HEK293 (cell line): ENCODE data around the gene IGF1R.

ENCODE experiments used
- HOXA7 ChIP-seq: sonication (generic); formaldehyde crosslinking; IDR thresholded peaks from 2 replicates; pipeline ENCODE4 v1.8.1; 2022; ENCODE audit warnings: missing genetic modification reagents, borderline replicate concordance
- KLF8 ChIP-seq: fragments of 450-650 bp; formaldehyde crosslinking; IDR thresholded peaks from 2 replicates; pipeline ENCODE4 v1.5.1; 2016; ENCODE audit warnings: missing biosample characterization, missing genetic modification characterization
- MZF1 ChIP-seq: fragments of 450-650 bp; formaldehyde crosslinking; IDR thresholded peaks from 2 replicates; pipeline ENCODE4 v1.5.1; 2017; ENCODE audit warnings: missing biosample characterization, missing genetic modification characterization, borderline replicate concordance
- SP7 ChIP-seq: fragments of 450-650 bp; formaldehyde crosslinking; IDR thresholded peaks from 2 replicates; pipeline ENCODE4 v1.5.1; 2016; ENCODE audit warnings: missing biosample characterization, missing genetic modification characterization
- YY2 ChIP-seq: fragments of 450-650 bp; formaldehyde crosslinking; IDR thresholded peaks from 2 replicates; pipeline ENCODE4 v1.5.1; 2016; ENCODE audit warnings: missing biosample characterization, missing genetic modification characterization
- ZBTB49 ChIP-seq: fragments of 450-650 bp; formaldehyde crosslinking; IDR thresholded peaks from 2 replicates; pipeline ENCODE4 v1.5.1; 2016; ENCODE audit warnings: missing biosample characterization, missing genetic modification characterization, low read depth
- ZEB2 ChIP-seq: fragments of 450-650 bp; formaldehyde crosslinking; IDR thresholded peaks from 2 replicates; pipeline ENCODE4 v1.5.1; 2016; ENCODE audit warnings: missing biosample characterization, missing genetic modification characterization
- ZFHX2 ChIP-seq: fragments of 450-650 bp; formaldehyde crosslinking; conservative IDR thresholded peaks from 2 replicates; pipeline ENCODE4 v1.5.1; 2016; ENCODE audit warnings: missing biosample characterization, missing genetic modification characterization
- ZNF214 ChIP-seq: fragments of 450-650 bp; formaldehyde crosslinking; IDR thresholded peaks from 2 replicates; pipeline ENCODE4 v1.5.1; 2017; ENCODE audit warnings: missing biosample characterization, mild to moderate bottlenecking, missing genetic modification characterization, borderline replicate concordance
- ZNF239 ChIP-seq: fragments of 450-650 bp; formaldehyde crosslinking; IDR thresholded peaks from 2 replicates; pipeline ENCODE4 v1.5.1; 2016; ENCODE audit warnings: missing biosample characterization, missing genetic modification characterization
- ZNF530 ChIP-seq: fragments of 450-650 bp; formaldehyde crosslinking; IDR thresholded peaks from 2 replicates; pipeline ENCODE4 v1.5.1; 2016; ENCODE audit warnings: low read depth, missing biosample characterization, missing genetic modification characterization
- ZNF580 ChIP-seq: fragments of 450-650 bp; formaldehyde crosslinking; IDR thresholded peaks from 2 replicates; pipeline ENCODE4 v1.5.1; 2016; ENCODE audit warnings: missing biosample characterization, missing genetic modification characterization
- ZNF600 ChIP-seq: fragments of 450-650 bp; formaldehyde crosslinking; IDR thresholded peaks from 2 replicates; pipeline ENCODE4 v1.5.1; 2016; ENCODE audit warnings: missing biosample characterization, missing genetic modification characterization
- ZNF664 ChIP-seq: fragments of 450-650 bp; formaldehyde crosslinking; IDR thresholded peaks from 2 replicates; pipeline ENCODE4 v1.5.1; 2016; ENCODE audit warnings: missing biosample characterization, missing genetic modification characterization
- TF ChIP-seq, protein P1 (sequence below): fragments of 450-650 bp; formaldehyde crosslinking; IDR thresholded peaks from 2 replicates; pipeline ENCODE4 v1.5.1; 2016; ENCODE audit warnings: missing biosample characterization, missing genetic modification characterization
- TF ChIP-seq, protein P2 (sequence below): fragments of 450-650 bp; IDR thresholded peaks from 2 replicates; pipeline ENCODE4 v1.5.1; 2018; ENCODE audit warnings: missing biosample characterization, missing genetic modification characterization
- TF ChIP-seq, protein P3 (sequence below): fragments of 450-650 bp; formaldehyde crosslinking; conservative IDR thresholded peaks from 2 replicates; pipeline ENCODE4 v1.5.1; 2016; ENCODE audit warnings: low read depth, missing biosample characterization, missing genetic modification characterization

IGF1R gene

GRCh38 chr15:98889930-98890695 is 241.8 kb downstream of the IGF1R start (continued):
- TF ChIP-seq SP7 (tag by site-specific recombination) (0 out of 2 replicates have a peak, but pooled peaks have one; percentile 32), ZNF214 (no peak), ZFHX2 (0 out of 2 replicates have a peak, but pooled peaks have one; percentile 16), ZEB2 (tag by site-specific recombination) (0 out of 2 replicates have a peak, but pooled peaks have one; percentile 27), ZNF530 (tag by site-specific recombination) (no peak), YY2 (no peak), HOXA7 (CRISPR knock-in tag) (no peak), ZNF664 (no peak), ZNF239 (tag by site-specific recombination) (no peak), ZBTB49 (no peak), MZF1 (no peak), ZNF600 (tag by site-specific recombination) (peak; percentile 79), KLF8 (tag by site-specific recombination) (0 out of 2 replicates have a peak, but pooled peaks have one; percentile 28), ZNF580 (no peak)
- TF ChIP-seq, protein P1, sequence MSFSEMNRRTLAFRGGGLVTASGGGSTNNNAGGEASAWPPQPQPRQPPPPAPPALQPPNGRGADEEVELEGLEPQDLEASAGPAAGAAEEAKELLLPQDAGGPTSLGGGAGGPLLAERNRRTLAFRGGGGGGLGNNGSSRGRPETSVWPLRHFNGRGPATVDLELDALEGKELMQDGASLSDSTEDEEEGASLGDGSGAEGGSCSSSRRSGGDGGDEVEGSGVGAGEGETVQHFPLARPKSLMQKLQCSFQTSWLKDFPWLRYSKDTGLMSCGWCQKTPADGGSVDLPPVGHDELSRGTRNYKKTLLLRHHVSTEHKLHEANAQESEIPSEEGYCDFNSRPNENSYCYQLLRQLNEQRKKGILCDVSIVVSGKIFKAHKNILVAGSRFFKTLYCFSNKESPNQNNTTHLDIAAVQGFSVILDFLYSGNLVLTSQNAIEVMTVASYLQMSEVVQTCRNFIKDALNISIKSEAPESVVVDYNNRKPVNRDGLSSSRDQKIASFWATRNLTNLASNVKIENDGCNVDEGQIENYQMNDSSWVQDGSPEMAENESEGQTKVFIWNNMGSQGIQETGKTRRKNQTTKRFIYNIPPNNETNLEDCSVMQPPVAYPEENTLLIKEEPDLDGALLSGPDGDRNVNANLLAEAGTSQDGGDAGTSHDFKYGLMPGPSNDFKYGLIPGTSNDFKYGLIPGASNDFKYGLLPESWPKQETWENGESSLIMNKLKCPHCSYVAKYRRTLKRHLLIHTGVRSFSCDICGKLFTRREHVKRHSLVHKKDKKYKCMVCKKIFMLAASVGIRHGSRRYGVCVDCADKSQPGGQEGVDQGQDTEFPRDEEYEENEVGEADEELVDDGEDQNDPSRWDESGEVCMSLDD = no peak
- TF ChIP-seq, protein P2, sequence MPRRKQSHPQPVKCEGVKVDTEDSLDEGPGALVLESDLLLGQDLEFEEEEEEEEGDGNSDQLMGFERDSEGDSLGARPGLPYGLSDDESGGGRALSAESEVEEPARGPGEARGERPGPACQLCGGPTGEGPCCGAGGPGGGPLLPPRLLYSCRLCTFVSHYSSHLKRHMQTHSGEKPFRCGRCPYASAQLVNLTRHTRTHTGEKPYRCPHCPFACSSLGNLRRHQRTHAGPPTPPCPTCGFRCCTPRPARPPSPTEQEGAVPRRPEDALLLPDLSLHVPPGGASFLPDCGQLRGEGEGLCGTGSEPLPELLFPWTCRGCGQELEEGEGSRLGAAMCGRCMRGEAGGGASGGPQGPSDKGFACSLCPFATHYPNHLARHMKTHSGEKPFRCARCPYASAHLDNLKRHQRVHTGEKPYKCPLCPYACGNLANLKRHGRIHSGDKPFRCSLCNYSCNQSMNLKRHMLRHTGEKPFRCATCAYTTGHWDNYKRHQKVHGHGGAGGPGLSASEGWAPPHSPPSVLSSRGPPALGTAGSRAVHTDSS (tag by site-specific recombination) = no peak
- TF ChIP-seq, protein P3, sequence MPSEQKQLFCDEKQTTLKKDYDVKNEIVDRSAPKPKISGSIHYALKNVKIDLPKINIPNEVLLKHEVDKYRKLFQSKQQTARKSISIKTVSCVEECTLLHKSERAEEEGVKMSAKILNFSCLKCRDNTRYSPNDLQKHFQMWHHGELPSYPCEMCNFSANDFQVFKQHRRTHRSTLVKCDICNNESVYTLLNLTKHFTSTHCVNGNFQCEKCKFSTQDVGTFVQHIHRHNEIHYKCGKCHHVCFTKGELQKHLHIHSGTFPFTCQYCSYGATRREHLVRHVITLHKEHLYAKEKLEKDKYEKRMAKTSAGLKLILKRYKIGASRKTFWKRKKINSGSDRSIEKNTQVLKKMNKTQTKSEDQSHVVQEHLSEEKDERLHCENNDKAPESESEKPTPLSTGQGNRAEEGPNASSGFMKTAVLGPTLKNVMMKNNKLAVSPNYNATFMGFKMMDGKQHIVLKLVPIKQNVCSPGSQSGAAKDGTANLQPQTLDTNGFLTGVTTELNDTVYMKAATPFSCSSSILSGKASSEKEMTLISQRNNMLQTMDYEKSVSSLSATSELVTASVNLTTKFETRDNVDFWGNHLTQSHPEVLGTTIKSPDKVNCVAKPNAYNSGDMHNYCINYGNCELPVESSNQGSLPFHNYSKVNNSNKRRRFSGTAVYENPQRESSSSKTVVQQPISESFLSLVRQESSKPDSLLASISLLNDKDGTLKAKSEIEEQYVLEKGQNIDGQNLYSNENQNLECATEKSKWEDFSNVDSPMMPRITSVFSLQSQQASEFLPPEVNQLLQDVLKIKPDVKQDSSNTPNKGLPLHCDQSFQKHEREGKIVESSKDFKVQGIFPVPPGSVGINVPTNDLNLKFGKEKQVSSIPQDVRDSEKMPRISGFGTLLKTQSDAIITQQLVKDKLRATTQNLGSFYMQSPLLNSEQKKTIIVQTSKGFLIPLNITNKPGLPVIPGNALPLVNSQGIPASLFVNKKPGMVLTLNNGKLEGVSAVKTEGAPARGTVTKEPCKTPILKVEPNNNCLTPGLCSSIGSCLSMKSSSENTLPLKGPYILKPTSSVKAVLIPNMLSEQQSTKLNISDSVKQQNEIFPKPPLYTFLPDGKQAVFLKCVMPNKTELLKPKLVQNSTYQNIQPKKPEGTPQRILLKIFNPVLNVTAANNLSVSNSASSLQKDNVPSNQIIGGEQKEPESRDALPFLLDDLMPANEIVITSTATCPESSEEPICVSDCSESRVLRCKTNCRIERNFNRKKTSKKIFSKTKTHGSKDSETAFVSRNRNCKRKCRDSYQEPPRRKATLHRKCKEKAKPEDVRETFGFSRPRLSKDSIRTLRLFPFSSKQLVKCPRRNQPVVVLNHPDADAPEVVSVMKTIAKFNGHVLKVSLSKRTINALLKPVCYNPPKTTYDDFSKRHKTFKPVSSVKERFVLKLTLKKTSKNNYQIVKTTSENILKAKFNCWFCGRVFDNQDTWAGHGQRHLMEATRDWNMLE (tag by site-specific recombination) = no peak
